GM21786 (cell line): Measurements from ENCODE around the gene WWC2.
"Not testable (repeated sequence)": the region's sequence is repeated elsewhere in the genome, so short reads cannot be mapped to it uniquely, and the experiment has no call there.

Source experiments
- ATAC-seq: cut with Tn5 transposase; IDR thresholded peaks from one replicate; pipeline ENCODE4 v1.9.1; 2021; ENCODE audit not compliant: unreplicated experiment

Gene WWC2

DNA sequence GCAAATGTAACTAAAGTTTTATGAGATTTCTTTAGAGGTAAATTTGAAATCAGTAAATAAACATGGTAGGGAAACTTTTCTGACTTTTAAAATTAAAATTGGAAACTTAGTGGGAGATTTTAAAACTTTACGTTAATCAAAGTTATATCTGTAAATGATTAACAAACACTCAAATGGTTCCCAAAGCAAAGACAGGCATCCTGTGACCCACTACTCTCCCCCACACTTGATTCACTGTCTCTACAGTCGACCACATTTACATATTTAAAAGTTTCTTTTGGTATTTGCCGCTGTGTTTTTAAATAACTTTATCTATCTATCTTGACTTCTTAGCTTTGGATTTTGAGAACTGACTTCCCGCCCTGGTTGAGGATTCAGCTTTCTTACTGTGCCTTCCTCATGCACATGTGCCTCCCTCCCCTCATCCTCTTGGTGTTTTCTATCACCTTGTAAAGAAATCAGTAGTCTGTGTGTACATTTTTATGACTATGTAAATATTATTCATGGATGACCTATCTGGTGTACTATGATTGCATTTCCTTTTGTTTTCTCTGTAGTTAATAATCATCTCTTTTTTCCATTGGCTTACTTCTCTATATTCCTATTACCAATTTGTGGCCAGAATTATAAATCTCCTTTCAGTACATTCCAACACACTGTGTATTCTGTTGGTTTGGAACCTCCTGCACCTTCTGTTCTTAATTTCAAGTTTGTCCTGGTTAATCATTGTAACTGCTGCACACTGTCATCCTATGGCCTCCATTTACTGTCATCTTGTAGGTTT is 72.6 kb downstream of the WWC2 start:
- ATAC-seq = no peak

DNA sequence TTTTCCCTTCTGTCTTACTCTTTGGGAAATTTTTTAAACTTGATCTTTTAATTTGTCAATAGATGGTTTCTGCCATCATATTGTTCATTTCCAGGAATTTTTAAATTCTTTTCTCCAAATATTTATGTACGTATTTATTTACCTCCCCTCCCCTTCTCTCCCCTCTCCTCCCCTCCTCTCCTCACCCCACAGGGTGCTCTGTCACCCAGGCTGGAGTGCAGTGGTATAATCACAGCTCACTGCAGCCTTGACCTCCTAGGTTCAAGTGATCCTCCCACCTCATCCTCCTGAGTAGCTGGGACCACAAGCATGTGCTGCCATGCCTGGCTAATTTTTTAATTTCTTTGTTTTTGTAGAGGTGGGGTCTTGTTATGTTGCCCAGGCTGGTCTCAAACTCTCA is 73.8 kb downstream of the WWC2 start:
- no peak for ATAC-seq

DNA sequence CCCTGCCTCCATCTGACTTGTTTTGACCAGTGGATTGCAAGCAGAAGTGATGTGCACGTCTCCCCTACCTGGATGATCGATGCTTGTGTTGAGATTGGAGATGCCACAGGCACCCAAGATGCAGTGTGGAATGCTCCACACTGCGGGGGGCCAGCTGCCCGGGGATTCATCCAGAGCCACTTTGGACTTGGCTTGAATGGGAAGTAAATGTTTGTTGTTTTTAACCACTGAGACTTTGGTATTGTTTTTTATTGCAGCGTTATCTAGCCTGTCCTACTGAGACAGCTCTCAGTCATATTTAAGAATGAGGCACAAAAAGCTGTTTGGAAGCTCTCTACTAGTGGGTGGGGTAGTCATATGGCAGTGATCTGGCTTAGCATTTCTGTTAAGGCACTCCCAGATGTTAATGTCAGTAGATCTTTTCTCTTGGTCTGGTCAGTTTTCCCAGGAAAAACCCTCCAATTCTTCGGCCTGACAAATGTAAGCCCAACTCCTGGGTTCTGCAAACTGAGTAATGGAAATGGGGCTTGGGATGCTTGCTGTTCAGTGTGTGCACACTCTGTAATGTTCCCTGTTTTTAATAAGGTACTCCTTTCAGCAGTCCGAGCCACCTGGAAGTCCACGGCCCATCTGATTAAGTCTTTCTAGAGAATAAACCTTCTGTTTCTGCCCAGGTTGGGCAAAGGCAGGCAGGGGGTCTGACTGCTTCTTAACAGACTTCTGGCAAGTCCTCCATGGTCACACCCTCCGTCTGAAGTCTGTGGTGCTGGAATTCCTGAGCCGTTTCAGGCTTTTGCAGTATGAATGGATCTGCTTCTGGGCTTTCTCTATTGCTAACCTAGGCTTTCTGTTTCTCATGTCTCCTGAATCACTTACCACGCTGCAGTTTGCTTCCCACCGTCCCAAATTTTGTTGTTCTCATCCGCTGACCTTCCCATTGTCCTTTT is 74.8 kb downstream of the WWC2 start:
- no peak for ATAC-seq

DNA sequence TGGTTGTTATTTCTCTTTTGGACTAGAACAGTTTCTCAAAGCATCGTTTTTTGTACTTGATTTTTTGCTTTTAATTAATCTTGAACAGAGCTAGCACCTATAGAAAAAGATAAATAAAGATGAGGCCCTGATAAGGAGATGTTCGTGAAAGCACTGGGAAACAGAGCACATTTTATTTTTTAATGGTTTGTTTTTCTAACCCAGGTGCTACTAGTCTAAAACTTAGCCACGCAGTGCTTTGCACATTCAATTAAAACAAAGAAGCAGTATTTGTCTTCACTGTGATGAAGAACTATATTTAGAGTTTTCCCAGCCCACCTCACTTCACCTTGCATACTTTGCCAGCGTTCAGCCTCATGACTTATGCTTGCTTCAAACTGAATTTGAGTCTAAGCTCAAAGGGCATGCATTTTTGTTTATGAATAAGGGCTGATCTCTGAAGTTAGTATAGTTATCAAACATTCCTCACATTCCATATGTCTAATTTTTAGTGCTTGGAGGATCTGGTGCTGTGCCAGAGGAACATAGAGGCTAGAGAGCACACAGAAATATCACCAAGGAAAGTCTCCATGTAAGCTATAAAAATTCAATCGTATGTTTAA is 76.7 kb downstream of the WWC2 start:
- no peak for ATAC-seq

DNA sequence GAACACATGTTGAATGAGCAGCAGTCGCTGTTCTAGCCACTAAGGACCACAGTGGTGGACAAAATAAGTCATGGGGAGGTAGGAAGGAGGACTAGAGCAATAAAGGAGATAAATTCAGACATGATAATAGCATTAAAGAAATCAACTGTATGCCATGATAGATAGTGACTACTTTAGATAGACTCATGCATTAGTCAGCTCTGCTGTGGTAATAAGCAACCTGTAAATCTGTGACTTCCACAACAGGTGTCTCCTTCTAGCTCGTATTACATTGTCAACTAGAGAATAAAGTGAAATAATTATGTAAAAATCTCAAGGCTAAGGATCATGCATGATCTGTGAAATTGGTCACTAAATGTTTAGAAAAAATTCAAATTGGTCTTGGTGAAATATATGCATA is 77.9 kb downstream of the WWC2 start:
- no peak for ATAC-seq

DNA sequence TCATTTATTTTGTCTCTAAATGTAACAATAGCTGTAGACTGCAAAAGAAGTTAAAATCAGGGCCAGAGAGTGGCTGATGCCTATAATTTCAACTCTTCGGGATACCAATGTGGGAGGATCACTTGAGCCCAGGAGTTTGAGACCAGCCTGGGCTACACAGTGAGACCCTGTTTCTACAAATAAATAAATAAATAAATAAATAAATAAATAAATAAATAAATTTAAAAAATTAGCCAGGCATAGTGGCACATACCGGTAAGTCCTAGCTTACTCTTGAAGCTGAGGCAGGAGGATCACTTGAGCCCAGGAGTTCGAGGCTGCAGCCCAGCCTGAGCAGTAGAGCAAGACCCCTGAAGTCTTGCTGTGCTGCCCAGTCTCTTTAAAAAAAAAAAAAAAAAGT is 79.1 kb downstream of the WWC2 start:
- ATAC-seq = no peak

DNA sequence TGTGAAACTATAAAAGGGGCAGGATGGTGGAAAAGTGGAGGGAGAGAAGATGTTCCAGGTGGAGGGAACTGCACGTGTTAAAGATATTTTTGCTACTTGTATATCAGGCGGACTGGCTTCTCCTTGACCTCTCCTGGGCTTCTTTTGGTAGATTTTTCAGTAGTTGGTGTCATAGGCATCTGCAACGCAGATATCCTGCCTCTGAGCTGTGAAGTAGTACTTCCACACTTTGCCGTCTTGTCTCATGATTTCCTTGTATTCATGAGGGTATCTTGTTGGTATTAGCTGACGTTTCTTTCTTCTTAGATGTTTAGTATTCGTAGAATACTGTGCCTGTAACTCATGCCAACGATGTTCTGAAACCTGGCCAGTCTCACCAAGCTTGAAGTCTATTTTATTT is 81.0 kb downstream of the WWC2 start:
- no peak for ATAC-seq

DNA sequence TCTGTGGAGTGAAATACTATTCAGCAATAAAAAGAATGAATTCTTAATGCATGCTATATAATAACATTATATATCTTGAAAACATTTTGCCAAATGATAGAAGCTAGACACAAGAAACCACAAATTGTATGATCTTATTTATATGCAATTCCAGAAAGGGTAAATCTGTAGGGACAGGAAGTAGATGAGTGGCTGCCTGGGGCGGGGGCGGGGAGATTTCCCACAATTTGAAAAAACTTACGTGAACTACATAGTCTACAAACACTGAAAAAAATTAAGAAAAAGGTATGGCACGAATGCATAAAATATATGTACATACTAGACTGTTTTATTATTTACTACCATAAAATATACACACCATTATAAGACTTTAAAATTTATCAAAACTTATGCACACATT is 81.6 kb downstream of the WWC2 start:
- no peak for ATAC-seq

DNA sequence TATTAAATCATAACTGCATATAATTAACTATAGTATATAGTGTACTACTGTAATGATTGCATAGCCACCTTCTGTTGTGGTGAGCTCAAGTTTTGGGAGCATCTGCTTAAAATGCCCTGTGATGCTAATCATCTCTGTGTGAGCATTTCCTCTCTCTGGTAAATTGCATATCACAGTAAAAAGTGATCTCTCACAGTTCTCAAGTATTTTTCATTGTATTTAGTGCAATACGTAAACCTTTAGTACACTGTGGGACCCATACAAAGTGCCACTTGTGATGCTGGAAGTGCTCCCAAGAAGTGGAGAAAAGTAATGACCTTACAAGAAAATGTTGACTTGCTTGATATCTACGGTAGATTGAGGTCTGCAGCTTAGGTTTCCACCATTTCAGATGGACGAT is 82.0 kb downstream of the WWC2 start:
- no peak for ATAC-seq

DNA sequence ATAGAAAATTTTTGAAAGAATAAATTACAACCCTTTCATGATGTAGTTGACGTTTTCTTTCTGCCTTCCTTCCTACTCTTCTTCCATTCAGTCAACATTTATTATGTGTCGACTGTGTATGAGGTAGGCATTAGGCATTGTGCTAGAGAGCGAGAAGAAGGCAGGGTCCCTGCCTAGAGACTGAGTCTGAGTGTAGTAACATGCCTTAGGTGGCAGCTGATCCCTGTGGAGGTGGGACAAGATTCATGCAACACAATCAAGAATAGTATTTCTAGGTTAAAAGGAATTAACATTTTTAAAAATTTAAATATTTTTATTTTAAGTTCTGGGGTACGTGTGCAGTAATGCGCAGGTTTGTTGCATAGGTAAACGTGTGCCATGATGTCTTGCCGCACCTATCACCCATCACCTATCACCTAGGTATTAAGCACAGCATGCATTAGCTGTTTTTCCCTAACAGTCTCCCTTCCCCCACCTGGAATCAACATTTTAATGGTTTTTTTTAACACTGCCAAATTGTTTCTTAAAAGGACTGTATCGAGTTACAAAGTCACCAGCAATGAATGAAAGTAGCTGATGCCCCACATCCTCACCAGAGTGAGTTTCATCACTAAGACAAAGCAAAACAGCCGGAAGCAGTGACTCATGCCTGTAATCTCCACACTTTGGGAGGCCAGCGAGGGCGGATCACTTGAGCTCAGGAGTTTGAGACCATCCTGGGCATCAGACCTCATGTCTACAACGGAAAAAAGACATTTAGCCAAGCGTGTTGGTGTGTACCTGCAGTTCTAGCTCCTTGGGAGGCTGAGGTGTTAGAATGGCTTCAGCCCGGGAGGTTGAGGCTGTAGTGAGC is 84.0 kb downstream of the WWC2 start:
- no peak for ATAC-seq

DNA sequence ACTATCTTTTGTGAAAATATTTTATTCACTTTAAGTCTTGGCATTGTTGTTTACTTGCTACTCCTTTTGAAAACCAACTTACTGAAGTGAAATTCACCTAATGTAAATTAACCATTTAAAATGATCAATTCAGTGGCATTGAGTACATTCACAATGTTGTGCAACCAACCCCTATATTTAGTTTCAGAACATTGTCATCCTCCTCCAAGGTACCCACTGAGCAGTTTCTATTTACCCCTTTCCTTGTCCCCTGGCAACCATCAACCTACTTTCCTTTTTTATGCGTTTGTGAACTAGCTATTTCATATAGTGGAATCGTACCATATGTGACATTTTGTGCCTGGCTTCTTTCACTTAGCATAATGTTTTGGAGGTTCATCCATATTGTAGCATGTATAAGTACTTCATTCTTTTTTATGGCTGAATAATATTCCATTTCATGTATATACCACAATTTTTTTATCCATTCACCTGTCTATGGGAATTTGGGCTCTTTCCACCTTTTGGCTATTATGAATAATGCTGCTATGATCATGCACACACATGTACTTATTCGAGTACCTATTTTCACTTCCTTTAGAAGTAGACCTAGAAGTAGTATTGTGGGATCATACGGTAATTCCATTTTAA is 85.0 kb downstream of the WWC2 start:
- ATAC-seq = no peak

DNA sequence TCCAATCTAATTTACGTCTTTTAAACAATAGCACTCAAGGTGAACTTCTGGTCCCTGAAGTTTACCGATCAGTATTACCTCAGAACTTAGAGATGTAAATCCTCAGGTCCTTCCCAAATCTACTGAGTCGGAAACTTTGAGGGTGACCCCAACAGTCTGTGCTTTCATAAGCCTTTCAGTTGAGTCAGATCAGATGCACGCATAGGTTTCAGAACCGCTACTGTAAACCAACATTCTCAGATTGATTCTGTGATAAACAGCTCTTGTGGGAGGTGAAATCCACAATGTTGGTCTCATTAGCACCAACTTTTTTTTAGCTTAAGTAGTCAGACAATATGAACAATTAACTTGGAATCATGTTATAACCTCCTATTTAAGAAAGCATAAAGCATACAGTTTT is 86.0 kb downstream of the WWC2 start:
- ATAC-seq = no peak

DNA sequence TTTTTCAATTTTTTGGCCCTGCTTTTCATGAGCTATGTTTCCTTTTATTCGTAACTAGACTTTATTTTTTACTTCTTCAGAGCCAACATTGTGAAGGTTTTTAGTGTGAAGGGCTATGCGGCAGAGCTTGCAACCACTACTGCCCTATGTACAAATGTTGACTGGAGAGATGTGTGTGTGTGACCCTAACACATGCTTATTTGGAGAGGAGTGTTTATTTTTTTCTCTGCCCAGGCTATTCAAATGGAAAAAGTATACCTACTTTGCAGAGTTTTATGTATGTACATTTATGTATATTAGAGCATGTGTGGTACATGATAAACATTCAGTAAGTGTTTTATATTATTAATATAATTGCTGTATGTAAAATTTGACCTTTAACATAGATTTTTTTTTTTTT is 86.5 kb downstream of the WWC2 start:
- no peak for ATAC-seq

DNA sequence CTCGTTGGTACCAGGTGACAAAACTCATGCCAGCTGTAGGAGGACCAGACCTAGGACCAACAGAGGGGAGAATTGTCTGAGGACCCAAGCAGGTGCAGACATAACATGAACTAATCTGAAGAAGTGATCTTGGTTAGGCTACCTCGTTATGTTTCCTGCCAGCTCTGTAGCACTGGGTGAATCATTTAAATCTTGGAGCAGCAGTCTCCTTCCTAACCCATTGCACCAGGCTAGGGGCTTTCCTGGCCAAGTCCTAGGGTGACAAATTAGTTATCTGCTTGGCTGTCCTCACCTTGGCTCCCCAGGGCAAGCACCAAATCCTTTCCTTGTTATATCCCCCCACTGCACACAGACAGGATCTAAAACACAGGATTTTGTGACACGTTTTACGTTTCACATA is 87.8 kb downstream of the WWC2 start:
- no peak for ATAC-seq

DNA sequence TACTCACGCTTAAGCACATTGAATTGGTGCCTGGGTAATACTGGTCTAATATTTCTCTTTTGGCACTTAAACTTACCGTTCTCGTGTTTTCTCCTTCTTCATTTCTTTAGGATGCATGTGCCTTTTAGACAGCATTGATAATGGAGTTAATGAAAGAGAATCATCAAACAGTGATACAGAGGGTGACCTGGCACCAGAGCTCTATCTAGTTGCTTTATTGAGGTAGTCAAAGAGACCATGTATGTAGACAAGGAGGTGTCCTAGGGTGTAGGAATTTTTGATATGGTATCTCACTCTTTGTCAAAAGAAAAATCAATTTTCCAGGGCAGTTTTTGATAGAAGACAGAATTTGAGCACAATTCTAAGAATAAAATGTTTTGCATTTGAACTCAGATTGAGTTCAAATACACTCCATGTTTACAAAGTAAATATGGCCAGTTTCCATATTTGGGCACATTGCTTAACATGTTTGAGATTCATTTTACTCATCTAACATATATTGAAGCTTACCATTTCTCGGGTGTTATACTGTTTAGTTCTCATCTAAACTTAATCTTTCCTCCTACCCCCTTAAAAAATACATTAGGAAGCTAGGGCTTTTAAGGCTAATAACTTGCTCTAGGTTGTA is 92.0 kb downstream of the WWC2 start:
- ATAC-seq = no peak

DNA sequence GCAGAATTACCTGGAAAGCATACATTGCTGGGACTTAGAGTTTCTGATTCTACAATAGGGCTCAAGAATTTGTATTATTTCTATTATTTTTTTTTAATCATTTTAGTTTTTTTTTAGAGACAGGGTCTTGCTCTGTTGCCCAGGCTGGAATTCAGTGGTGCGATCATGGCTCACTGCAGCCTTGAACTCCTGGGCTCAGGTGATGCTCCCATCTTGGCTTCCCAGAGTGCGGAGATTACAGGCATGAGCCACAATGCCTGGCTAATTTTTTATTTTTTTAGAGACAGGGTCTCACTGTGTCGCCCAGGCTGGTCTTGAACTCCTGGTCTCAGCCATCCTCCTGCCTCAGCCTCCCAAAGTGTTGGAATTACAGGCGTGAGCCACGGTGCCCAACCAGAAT is 92.6 kb downstream of the WWC2 start:
- ATAC-seq = no peak

DNA sequence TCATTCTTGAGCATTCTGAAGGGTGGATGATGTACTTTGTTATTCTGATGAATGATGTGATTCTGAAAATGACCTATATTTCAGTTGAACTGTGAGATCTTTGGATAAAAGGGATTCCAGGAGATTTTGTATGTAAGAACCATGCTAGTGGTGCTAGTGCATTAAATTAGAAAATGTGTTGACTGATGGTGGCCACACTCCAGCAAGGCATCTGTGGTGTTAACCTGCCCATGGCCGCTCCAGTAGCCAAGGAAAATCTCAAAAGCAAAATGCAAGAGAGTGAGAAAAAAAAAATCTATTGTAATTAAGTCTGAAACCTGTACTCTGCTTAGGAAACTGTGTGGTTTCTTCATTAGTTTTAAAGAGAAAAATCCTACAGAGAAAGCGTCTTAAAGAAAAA is 93.5 kb downstream of the WWC2 start:
- no peak for ATAC-seq

DNA sequence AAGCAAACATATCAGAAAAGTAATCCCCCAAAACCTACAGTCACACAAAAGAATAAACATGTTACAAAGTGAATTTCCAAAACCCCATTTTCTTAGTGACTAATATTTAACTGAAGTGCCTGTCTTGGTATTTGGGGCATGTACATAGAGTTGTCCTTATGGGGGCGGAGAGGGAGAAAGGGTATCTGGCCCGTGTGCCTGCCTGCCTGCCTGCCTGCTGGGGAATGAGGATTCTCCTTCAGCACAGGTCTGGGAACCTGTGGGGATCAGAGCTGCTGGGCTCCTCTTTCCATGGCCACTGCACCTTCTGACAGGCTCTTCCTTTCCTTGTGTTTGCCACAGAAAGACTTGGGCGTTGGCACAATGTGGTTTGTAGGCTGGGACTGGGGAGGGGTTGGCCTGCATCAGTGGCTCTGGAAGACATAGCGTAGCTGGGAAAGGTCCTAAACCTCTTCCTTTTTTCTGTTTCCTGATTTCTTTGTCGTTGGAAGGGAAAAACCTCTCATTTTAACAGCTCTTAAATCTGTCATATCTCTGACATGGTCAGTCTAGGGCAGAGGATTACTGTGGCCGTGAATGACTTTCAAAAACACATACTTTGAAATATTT is 94.8 kb downstream of the WWC2 start:
- not testable (repeated sequence) for ATAC-seq

DNA sequence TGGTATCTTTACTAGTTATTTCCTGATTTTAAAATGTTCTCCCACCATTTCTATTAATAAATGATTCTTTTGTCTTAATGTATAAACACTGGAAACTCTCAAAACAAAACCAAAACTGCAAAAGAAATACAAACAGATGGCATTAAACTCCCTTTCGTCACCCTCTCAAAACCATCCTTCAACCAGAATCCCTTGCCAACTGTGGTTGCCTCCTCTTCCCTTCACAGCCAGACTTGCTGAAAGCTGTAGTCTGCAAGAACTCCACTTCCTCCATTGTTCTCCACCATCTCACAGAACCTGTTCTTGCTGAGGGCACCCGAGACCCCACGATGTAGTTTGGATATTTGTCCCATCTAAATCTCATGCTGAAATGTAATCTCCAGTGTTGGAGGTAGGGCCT is 96.5 kb downstream of the WWC2 start:
- ATAC-seq = no peak

DNA sequence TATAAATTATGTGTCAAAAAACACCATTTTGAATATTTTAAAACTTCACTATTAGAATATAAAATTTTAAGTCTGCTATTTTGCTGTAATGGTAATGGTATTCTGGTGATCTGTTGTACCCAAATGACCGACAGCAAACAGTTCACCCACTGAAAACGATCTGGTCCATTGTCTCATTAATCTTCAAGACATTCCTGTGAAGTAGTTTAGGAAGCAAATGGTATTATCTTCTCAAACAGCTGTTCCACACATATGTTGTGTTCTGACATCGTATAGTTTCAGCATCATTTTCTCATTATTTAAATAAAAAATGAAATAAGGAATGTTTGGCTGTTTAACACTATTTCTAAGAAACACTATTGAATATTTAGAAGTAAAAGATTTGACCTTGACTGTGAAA is 98.1 kb downstream of the WWC2 start:
- no peak for ATAC-seq
